ENCODE measurements around the gene CA14.
"Not testable (repeated sequence)": the region's sequence is repeated elsewhere in the genome, so short reads cannot be mapped to it uniquely, and the experiment has no call there.

CA14 gene

DNA sequence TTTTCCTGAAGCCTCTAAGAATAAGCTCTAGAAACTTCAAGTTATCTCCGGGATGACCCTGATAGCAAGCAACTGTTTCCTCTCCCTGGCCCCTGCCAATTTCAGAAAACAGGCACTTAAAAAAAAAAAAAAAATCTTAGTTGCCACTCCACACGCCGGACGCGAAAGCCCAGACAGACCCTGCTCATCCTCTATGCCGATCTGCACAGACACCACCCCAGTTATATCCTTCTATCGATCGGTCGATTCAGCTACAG lies 23.3 kb upstream of the CA14 start:
- no peak for DNase-seq (ENCODE audit: extremely low read depth, low read depth)
- no peak for TF ChIP-seq CTCF (IDR thresholded peaks at IDR 0.05; ENCODE audit: low read depth, low read length)

- DNase-seq (ENCODE audit: extremely low read depth, low read depth) = no peak
- no peak for TF ChIP-seq CTCF (IDR thresholded peaks at IDR 0.05; ENCODE audit: low read depth, low read length)
Observed at GRCh38 chr1:150234566-150235293, 22.8 kb upstream of the CA14 start.

DNA sequence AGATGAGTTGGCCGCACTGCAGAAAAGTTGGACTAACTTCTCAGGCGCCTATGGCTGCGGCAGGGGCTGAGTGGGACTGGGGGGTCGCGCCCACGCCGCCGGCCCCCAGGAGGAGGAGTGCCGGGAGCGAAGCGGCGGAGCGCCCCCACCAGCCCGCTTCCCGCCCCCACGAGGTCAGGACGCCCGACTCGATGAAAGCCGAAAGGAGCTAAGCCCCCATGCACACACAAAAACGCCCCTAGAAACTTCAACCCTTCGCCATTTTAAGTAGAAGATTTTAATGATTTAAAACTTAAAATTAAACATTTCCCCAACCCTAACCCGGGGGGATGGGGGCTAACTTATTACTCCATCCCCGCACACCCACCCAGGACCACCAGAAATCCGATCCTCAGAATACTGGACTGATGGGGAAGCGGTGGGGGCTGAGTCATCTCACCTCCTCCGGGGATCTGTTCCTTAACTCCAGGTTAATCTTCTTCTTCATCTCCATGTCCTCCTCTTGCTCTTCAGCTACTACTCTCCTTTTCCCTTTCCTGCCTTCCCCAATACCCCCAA lies 22.2 kb upstream of the CA14 start:
- no peak for DNase-seq (ENCODE audit: extremely low read depth, low read depth)
- no peak for TF ChIP-seq CTCF (IDR thresholded peaks at IDR 0.05; ENCODE audit: low read depth, low read length)

GRCh38 chr1:150235852-150236613 lies 21.5 kb upstream of the CA14 start, which contains the start of gene ANP32E:
Gene ANP32E, minus strand, starts transcription at chr1:150236112. Its CDS starts 326 bp downstream, at chr1:150235786.
- no peak; the same call in 1 of the 2 replicates for TF ChIP-seq CTCF (IDR thresholded peaks at IDR 0.05; ENCODE audit: low read depth, low read length)

GRCh38 chr1:150236614-150237100 lies 20.9 kb upstream of the CA14 start:
- no peak for DNase-seq (ENCODE audit: extremely low read depth, low read depth)

More at GRCh38 chr1:150235852-150236613, 21.5 kb upstream of the CA14 start, which contains the start of gene ANP32E:
- peak; percentile 98 for DNase-seq (ENCODE audit: extremely low read depth, low read depth)

DNA sequence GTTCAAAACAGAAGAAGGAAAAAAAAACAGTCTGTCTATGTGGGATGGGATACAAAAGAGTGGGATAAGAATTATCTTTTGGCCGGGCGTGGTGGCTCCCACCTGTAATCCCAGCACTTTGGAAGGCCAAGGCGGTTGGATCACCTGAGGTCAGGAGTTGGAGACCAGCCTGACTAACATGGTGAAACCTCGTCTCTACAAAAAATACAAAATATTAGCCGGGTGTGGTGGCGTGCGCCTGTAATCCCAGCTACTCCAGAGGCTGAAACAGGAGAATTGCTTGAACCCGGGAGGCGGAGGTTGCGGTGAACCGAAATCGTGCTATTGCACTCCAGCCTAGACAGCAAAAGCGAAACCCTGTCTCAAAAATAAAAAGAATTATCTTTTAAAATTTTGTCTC lies 20.4 kb upstream of the CA14 start:
- DNase-seq (ENCODE audit: extremely low read depth, low read depth) = not testable (repeated sequence)

More at GRCh38 chr1:150236614-150237100, 20.9 kb upstream of the CA14 start:
- TF ChIP-seq CTCF (IDR thresholded peaks at IDR 0.05; ENCODE audit: low read depth, low read length) = no peak

DNA sequence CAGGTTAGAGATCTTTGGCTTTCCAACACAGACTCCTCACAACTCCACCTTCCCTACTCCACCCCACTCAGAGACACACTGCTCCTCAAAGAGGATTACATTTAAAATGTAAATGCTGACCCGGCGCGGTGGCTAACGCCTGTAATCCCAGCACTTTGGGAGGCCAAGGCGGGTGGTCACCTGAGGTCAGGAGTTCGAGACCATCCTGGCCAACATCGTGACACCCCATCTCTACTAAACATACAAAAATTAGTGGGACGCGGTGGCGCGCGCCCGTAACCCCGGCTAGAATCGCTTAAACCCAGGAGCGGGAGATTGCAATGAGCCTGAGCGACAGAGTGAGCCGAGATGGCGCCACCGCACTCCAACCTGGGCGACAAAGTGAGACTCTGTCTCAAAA lies 19.8 kb upstream of the CA14 start:
- no peak for DNase-seq (ENCODE audit: extremely low read depth, low read depth)
- no peak for TF ChIP-seq CTCF (IDR thresholded peaks at IDR 0.05; ENCODE audit: low read depth, low read length)
